Nephron progenitor cell (in vitro differentiated cells): Measurements from ENCODE around the gene LRCH1.
A peak's percentile ranks its signal among the peaks of the same experiment; 100 is the strongest.

Experiments used
- DNase-seq: peaks from one replicate; pipeline ENCODE4 v3.0.0; 2021
- H3K27ac Mint-ChIP-seq: 2 replicates; pipeline ENCODE4 v1.8.0; 2021; ENCODE audit warnings: mild to moderate bottlenecking, moderate library complexity, mixed read lengths
- H3K27me3 Mint-ChIP-seq: 2 replicates; pipeline ENCODE4 v1.8.0; 2021; ENCODE audit warnings: mild to moderate bottlenecking, low read depth, mixed read lengths; ENCODE audit not compliant: poor library complexity
- H3K36me3 Mint-ChIP-seq: 2 replicates; pipeline ENCODE4 v1.8.0; 2021; ENCODE audit warnings: low read depth, mixed read lengths
- H3K4me1 Mint-ChIP-seq: 2 replicates; pipeline ENCODE4 v1.8.0; 2021; ENCODE audit warnings: mixed read lengths
- H3K4me3 Mint-ChIP-seq: 2 replicates; pipeline ENCODE4 v1.8.0; 2021; ENCODE audit warnings: mild to moderate bottlenecking, moderate library complexity, mixed read lengths
- H3K9me3 Mint-ChIP-seq: 2 replicates; pipeline ENCODE4 v1.8.0; 2021; ENCODE audit warnings: mild to moderate bottlenecking, moderate library complexity, mixed read lengths
- TF ChIP-seq, protein P1 (sequence below): fragments of 200-600 bp; sonication (generic); IDR thresholded peaks from 2 replicates; pipeline ENCODE4 v1.5.0; 2021; ENCODE audit warnings: antibody characterized with exemption

LRCH1 gene

DNA sequence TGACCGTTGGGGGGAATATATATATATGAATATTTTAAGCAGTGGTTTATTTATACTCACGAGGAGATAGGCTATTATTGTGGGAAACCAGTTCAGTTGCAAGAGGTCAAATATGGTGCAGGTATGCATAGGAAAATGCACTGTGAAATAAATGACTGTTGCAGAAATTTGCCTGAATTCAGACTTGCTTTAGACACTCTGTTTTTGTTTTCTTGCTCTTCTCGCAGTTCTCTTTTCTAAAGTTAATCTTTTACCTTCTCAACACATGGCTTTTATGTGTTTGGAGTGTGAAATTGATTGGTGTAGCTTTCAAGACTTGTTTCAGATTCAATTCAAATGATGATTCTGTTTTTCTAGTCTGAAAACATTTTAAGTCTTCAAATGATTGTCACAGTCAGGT lies 109.7 kb downstream of the LRCH1 start:
- Mint-ChIP-seq H3K9me3 (peaks cover 5% of the 10 kb centered on the region), H3K27ac (no peak overlapping the region), H3K4me3 (no peak overlapping the region), H3K27me3 (no peaks in the 10 kb centered on the region), H3K36me3 (peaks cover 17% of the 10 kb centered on the region), H3K4me1 (peaks cover 52% of the 10 kb centered on the region)
- DNase-seq, result no peak
- TF ChIP-seq, protein P1, sequence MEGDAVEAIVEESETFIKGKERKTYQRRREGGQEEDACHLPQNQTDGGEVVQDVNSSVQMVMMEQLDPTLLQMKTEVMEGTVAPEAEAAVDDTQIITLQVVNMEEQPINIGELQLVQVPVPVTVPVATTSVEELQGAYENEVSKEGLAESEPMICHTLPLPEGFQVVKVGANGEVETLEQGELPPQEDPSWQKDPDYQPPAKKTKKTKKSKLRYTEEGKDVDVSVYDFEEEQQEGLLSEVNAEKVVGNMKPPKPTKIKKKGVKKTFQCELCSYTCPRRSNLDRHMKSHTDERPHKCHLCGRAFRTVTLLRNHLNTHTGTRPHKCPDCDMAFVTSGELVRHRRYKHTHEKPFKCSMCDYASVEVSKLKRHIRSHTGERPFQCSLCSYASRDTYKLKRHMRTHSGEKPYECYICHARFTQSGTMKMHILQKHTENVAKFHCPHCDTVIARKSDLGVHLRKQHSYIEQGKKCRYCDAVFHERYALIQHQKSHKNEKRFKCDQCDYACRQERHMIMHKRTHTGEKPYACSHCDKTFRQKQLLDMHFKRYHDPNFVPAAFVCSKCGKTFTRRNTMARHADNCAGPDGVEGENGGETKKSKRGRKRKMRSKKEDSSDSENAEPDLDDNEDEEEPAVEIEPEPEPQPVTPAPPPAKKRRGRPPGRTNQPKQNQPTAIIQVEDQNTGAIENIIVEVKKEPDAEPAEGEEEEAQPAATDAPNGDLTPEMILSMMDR, result no peak

DNA sequence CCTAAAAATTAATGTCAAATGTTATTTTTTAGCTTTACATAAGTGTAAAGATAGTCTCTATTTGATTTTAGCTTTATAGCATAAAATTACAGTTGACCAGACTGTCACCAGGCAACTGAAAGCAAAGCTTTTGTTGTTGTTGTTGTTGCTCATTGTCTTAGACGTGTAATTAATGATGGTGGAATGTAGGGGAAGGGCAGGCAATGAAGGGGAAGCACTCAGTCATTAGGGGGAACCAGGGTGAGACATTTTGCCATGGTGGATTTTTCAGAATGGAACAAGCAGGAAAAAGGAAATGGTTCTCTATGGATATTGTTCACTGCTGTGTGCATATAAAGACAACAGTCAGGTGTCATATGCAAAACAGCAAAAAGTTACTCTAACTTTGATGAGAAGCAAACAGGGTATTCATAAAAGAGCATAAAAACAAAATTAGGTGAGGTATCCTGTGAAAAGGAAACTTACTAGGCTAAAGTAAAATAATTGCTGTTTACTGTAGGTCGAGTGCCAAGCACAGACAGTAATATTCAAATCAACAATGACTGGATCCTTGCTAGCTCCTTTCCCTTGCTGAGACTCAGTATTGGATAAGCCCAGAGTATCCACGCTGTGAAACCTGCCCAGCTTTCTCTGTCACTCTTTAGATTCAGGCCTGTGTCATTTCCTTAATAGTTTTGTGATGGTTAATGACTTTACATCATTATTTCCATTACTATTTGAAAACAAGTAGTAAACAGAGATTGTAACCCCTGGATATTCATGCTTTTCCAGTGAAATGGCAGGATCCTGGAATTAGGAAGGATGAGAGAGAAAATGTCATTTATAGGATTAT lies 110.5 kb downstream of the LRCH1 start:
- peak overlapping the region; percentile 5 for H3K4me3 Mint-ChIP-seq
- peak overlapping the region; percentile 8 for H3K27ac Mint-ChIP-seq
- H3K4me1 Mint-ChIP-seq, result peaks cover 59% of the 10 kb centered on the region
- H3K36me3 Mint-ChIP-seq, result peaks cover 17% of the 10 kb centered on the region
- DNase-seq, result no peak
- TF ChIP-seq, protein P1, result no peak
- peaks cover 5% of the 10 kb centered on the region for H3K9me3 Mint-ChIP-seq
- H3K27me3 Mint-ChIP-seq, result no peaks in the 10 kb centered on the region

DNA sequence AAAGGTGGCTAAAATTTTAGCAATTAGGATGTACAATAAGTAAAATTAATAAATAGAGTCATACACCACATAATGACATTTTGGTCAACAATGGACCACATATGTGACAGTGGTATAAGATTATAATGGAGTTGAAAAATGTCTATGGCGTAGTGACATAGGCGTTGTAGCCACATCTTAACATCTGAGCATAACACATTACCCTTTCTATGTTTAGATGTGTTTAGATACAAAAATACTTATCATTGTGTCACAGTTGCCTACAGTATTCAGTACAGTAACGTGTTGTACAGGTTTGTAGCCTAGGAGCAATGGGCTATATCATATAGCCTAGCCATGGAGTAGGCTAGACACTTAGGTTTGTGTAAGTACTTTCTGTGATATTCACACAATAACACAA lies 111.2 kb downstream of the LRCH1 start:
- Mint-ChIP-seq H3K36me3 (peaks cover 16% of the 10 kb centered on the region), H3K4me3 (no peak overlapping the region), H3K27ac (no peak overlapping the region), H3K27me3 (no peaks in the 10 kb centered on the region), H3K4me1 (peaks cover 67% of the 10 kb centered on the region), H3K9me3 (peaks cover 5% of the 10 kb centered on the region)
- DNase-seq, result no peak
- TF ChIP-seq, protein P1, result no peak

DNA sequence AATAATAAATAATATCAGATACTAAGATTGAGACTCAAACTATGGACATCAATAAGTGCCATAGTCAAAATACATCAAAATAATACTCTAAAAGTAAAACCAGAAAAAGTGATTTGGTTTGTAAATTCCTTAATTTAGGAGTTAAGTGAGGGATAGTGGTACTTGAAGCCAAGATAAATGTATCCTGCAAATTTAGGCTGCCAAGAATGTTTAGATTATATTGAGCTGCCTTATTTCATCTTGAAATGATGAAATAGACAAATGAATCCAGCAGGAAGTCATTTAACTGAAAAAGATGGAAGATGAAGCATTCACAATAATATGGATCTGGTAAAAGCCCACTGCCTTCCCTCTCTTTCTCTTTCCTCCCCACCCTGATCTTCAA lies 112.3 kb downstream of the LRCH1 start:
- Mint-ChIP-seq H3K36me3 (peaks cover 13% of the 10 kb centered on the region), H3K27ac (no peak overlapping the region), H3K4me1 (peaks cover 65% of the 10 kb centered on the region), H3K9me3 (no peaks in the 10 kb centered on the region), H3K27me3 (no peaks in the 10 kb centered on the region), H3K4me3 (no peak overlapping the region)
- TF ChIP-seq, protein P1, result no peak
- no peak for DNase-seq

DNA sequence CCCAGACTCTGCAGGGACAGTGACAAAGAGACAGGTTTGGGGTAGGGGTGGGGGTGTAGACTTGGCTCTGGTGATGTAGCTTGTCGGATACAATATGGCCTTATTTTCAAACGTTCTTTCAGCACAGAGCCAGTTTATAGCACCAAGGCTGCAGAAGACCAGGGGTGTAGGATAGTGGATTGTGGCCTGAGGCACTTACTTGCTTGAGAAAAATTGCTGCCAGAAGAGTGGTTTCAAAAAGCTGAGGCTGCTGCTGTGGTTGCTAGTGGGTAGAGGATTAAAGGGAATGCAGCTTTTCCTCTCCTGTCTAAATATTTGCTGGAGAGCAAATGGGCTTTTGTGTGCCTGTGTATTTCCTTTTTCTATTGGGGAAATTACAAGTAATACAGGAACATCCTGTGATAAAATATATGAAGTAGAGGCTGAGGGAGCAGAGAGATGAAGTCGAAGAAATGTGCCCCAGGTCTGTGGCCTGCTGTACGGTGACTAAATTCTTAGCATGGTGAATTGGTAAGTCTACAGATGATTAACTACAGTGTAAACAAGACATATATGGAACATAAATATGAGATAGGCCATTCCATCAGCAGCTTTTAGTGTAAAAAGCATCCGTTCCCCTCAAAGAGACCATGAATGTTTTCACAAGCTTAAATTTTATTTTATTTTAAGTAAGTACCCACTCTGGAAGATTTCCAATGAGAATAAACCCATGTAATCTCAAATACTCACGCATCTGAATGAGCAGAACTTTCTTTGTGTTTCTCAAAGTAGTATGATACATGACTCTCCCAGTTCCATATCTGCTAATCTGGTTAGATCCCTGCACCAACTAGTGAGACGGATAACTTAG lies 112.9 kb downstream of the LRCH1 start:
- no peaks in the 10 kb centered on the region for H3K9me3 Mint-ChIP-seq
- TF ChIP-seq, protein P1, result no peak
- peak overlapping the region; percentile 58 for H3K27ac Mint-ChIP-seq
- H3K36me3 Mint-ChIP-seq, result peaks cover 13% of the 10 kb centered on the region
- DNase-seq, result no peak
- no peaks in the 10 kb centered on the region for H3K27me3 Mint-ChIP-seq
- H3K4me1 Mint-ChIP-seq, result peaks cover 71% of the 10 kb centered on the region
- H3K4me3 Mint-ChIP-seq, result no peak overlapping the region
